Measurements from ENCODE around the gene ZCCHC9. TPM values are rescaled to one million over a fixed set of nuclear protein-coding genes. Genes with fewer than 3 reads are reported as not detected.

Gene ZCCHC9
- 19.7 and 22.6 TPM in 2 replicates for total RNA-seq

DNA sequence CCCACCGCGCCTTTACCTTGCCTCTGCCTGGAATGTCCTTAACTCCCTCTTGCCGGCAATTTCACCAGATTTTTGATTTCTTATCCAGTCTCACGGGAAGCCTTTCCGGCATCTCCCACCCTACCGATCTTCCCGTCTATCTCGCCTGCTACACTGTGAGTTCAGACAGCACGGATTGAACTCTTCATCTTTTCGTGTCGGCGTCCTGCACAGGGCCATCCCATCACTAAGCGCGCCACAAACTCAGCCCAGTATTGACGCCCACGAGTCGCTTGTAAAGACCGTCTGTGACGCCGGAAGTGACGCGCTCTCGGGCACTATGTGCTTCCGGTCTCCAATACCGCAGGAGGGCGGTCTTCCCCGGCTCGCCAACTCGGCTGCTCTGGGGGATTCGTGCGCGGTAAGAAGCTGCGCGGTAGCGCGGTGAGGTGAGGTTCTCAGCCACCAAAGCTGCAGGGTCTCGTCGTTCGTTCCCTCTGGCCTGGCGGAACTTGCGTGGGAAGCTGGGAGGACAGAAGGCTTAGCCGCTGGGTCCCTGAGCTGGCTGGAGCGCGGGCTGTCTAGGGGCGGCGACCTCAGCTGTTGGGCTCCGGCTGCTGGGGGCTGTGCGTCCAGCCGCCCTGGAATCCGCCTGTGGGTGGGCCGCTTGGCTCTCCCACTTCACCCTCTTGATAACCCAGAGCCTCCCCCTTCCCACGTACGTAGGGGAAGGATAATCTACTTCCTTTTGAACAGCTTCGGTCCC, at the start of gene ZCCHC9:
Gene ZCCHC9 (plus strand): TSS at position 317 of the 745 bp plus-strand sequence. CDS start 3,171 bp downstream, outside the sequence.

Other genes with a start within 250 kb of the ZCCHC9 start
- not detected in 2 replicates for gene CKMT2, start 68.3 kb upstream of the ZCCHC9 start, total RNA-seq
- not detected in 2 replicates for gene ACOT12, start 92.5 kb downstream of the ZCCHC9 start, total RNA-seq

Data from pericardium fibroblast (primary cell).